LNCaP clone FGC (cell line): ENCODE data around the gene ZBED4.

Experiments
- DNase-seq: peaks from one replicate; pipeline ENCODE4 v3.0.0-alpha.2; 2011; ENCODE audit warnings: low read depth
- H3K4me3 ChIP-seq: 2 replicates; pipeline ENCODE4 v1.5.1; 2011; ENCODE audit warnings: mild to moderate bottlenecking, low read depth, low read length, control low read depth
- TF ChIP-seq, protein P1 (sequence below): IDR thresholded peaks from 2 replicates; pipeline ENCODE4 v1.5.1; 2012; ENCODE audit warnings: mild to moderate bottlenecking; ENCODE audit not compliant: control insufficient read depth, insufficient read depth; ENCODE audit errors: extremely low read depth

Gene ZBED4

GRCh38 chr22:49873228-49873940 is 19.7 kb downstream of the ZBED4 start:
- TF ChIP-seq, protein P1, sequence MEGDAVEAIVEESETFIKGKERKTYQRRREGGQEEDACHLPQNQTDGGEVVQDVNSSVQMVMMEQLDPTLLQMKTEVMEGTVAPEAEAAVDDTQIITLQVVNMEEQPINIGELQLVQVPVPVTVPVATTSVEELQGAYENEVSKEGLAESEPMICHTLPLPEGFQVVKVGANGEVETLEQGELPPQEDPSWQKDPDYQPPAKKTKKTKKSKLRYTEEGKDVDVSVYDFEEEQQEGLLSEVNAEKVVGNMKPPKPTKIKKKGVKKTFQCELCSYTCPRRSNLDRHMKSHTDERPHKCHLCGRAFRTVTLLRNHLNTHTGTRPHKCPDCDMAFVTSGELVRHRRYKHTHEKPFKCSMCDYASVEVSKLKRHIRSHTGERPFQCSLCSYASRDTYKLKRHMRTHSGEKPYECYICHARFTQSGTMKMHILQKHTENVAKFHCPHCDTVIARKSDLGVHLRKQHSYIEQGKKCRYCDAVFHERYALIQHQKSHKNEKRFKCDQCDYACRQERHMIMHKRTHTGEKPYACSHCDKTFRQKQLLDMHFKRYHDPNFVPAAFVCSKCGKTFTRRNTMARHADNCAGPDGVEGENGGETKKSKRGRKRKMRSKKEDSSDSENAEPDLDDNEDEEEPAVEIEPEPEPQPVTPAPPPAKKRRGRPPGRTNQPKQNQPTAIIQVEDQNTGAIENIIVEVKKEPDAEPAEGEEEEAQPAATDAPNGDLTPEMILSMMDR, result no peak
- no peak overlapping the region for H3K4me3 ChIP-seq
- DNase-seq, result no peak

GRCh38 chr22:49877642-49878041 is 24.0 kb downstream of the ZBED4 start:
- TF ChIP-seq, protein P1, result no peak
- H3K4me3 ChIP-seq, result no peak overlapping the region
- DNase-seq, result no peak

DNA sequence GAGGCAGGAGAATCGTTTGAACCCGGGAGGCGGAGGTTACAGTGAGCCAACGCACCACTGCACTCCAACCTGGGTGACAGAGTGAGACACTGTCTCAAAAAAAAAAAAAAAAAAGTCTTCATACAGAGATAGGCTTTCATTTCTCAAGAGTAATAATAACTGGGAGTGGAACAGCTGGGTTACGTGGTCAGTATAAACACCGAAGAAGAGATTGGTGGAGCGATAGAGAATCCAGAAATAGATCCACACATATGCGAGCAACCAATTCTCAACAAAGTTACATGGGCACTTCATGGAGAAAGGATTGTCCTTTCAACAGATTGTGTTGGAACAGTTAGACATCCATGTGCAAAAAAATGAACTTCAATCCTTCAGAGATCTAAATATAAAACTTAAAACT is 24.6 kb downstream of the ZBED4 start:
- TF ChIP-seq, protein P1, result no peak
- DNase-seq, result no peak
- H3K4me3 ChIP-seq, result no peak overlapping the region

DNA sequence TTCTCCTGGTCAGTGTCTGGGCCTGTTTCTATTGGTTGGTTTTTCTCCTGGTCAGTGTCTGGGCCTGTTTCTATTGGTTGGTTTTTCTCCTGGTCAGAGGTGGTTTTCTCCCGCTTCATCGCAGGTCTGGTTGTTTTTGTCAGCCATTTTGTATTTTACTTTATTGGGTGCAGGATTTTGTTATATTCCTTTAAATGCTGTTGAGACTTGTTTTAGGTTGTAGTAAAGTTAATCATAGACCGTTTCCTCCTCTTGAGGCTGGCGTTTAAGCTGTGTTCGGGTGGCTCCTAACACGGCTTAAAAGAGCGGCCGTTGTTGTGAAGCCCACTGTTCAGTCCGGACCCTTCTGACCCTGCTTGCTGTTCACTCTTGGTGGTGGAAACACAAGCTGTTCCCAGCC is 26.2 kb downstream of the ZBED4 start:
- TF ChIP-seq, protein P1, result no peak

DNA sequence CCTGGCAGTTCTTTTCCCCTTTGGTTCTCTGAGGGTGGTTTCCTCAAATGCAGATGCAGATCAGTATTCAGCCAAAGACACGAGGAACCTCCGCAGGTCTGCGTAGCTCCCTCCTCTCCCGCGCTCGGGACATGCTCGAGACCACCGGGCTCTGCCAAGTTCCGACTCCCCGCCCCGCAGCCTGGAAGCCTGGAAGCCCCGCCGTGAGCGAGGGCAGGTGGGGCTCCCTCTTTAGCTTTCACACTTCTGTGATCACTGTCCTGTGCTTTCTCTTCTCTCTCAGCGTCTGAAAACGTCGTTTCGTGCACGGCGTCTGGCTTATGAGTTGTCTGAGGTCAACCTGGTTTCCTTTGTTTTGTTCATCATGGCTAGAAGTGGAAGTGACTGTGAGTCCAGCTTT is 26.6 kb downstream of the ZBED4 start:
- TF ChIP-seq, protein P1, result no peak
- no peak overlapping the region for H3K4me3 ChIP-seq

More for the DNA sequence above, 26.2 kb downstream of the ZBED4 start:
- no peak overlapping the region for H3K4me3 ChIP-seq
- DNase-seq, result no peak

DNA sequence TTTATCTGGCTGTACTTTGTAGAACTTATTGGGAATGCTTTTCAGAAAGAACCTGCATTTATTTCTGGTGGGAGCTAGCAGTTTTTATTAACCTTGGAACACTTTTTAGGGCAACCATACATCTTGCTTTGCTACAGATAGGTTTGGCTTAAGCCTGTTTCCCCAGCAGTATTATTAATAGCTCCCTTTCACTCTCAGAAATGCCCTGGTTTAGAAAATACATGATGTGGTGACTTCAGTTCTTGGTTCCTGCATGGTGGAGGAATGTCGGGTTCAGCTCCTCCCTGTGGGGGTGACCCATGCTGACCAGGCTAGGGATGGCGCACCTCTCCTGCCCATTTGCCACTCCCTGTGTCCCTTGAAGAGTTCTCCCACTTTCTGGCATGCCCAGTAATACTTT is 28.2 kb downstream of the ZBED4 start:
- TF ChIP-seq, protein P1, result no peak
- DNase-seq, result no peak
- H3K4me3 ChIP-seq, result no peak overlapping the region

More for the DNA sequence above, 26.6 kb downstream of the ZBED4 start:
- DNase-seq, result no peak
